AG09319 (cell line): ENCODE results near the gene TIMM29.
"Not testable (repeated sequence)": the region's sequence is repeated elsewhere in the genome, so short reads cannot be mapped to it uniquely, and the experiment has no call there.

Experiments used
- DNase-seq: peaks from one replicate; pipeline ENCODE4 v3.0.0-alpha.2; 2010; ENCODE audit warnings: low read depth; ENCODE audit errors: extremely low read depth
- TF ChIP-seq, protein P1 (sequence below): IDR thresholded peaks from 2 replicates; pipeline ENCODE4 v1.5.1; 2011; ENCODE audit warnings: low read depth, mild to moderate bottlenecking, inconsistent platforms, low read length, moderate library complexity

The TIMM29 gene

DNA sequence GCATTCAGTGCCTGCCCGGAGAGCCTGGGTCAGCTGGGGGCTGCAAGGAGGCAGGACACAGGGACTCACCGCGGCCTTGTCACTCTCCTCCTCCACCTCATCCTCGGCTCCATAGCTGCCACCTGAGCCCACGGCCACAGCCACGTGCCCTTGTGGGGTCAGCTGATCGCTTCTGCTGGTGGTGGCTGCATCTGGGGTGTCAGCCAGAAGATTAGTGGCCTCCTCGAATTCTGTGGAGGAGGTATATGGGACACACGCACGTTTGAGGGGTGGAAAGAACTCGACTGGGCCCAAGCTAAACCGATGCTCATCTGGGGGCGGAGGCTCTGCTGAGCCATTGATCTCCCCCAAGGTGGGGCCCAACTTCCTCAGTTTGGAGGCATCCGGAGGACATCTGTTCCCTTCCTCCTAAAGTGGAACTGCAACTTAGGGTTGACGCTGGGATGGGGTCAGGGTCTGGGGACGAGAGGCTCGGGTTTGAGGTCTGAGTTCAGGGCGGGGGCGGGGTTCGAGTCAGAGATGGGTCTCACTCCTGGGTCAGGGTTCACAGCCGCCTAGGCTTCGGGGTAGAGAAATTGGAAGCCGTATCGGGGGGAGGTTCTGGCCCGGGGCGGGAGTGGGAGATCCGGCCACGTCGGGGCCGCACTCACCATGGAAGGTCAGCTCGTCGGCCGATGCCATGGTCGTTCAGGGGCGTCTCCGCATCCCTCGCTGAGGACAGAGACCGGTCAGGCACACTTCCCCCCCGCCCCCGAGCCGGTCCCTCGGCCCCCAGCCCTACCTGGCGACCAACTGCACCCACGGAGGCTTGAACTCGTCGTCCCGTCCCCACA, 665 bp upstream of the TIMM29 start:
- TF ChIP-seq, protein P1, sequence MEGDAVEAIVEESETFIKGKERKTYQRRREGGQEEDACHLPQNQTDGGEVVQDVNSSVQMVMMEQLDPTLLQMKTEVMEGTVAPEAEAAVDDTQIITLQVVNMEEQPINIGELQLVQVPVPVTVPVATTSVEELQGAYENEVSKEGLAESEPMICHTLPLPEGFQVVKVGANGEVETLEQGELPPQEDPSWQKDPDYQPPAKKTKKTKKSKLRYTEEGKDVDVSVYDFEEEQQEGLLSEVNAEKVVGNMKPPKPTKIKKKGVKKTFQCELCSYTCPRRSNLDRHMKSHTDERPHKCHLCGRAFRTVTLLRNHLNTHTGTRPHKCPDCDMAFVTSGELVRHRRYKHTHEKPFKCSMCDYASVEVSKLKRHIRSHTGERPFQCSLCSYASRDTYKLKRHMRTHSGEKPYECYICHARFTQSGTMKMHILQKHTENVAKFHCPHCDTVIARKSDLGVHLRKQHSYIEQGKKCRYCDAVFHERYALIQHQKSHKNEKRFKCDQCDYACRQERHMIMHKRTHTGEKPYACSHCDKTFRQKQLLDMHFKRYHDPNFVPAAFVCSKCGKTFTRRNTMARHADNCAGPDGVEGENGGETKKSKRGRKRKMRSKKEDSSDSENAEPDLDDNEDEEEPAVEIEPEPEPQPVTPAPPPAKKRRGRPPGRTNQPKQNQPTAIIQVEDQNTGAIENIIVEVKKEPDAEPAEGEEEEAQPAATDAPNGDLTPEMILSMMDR = no peak
- no peak for DNase-seq

DNA sequence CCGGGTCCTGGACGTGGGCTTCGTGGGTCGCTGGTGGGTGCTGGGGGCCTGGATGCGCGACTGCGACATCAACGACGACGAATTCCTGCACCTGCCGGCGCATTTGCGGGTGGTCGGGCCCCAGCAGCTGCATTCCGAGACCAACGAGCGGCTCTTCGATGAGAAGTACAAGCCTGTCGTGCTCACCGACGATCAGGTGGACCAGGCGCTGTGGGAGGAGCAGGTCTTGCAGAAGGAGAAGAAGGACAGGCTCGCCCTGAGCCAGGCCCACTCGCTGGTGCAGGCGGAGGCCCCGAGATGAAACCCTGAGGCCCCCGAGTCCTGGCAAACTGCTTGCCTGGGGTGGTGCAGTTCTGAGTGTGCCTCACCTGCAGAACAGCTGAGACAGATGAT, 787 bp downstream of the TIMM29 start:
- no peak for DNase-seq
- TF ChIP-seq, protein P1 = no peak

DNA sequence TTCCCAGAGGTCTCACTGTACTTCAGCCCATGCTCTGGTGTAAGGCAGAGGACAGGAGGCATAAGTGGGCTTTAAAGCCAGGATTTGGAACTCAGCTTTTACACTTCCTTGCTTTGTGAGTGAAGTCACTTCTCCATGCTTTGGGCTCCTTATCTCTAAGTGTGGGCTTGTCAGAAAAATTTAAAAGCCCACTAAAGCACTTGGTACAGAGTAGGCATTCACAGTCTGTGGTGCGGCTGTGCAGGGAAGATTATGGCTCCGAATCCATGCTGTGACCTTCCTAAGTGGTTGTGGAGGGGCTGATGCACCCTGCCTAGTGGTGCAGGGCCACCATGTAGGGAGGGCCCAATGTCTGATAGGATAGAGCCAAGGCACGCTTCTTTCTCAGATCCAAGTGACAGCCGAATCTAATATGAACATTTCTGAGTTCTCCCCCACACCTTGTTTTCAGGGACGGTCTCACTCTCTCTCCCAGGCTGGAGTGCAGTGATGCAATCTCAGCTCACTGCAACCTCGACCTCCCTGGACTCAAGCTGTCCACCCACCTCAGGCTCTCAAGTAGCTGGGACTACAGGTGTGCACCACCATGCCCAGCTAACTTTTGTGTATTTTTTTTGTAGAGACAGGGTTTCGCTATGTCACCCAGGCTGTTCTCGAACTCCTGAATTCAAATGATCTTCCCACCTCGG, 6.9 kb downstream of the TIMM29 start:
- no peak for DNase-seq
- TF ChIP-seq, protein P1 = no peak

DNA sequence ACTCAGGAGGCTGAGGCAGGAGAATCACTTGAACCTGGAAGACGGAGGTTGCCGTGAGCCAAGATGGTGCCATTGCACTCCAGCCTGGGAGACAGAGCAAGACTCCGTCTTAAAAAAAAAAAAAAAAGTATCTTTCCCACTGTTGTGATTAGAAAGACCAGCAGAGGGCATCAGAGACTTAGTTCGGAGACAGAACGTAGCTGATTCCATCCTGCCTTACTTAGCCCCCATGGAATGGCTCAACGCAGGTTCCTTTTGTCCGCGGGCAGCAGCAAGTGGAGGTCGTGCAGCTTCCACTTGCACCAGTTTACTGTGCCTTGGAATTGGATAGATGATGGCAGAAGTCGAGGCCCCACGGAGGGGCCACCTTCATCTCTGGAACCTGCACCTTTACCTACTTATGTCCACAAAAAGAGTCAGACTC, 8.1 kb downstream of the TIMM29 start:
- TF ChIP-seq, protein P1 = peak; percentile 62
- peak; percentile 56 for DNase-seq

DNA sequence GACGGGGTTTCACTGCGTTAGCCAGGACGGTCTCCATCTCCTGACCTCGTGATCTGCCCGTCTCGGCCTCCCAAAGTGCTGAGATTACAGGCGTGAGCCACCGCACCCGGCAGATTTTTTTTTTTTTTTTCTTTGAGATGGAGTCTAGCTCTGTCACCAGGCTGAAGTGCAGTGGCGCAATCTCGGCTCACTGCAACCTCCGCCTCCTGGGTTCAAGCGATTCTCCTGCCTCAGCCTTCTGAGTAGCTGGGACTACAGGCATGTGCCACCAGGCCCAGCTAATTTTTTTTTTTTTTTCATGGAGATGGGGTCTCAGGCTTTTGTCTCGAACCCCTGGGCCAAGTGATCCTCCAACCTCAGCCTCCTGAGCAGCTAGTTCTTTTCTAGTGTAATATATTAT, 13.0 kb downstream of the TIMM29 start:
- DNase-seq = not testable (repeated sequence)

DNA sequence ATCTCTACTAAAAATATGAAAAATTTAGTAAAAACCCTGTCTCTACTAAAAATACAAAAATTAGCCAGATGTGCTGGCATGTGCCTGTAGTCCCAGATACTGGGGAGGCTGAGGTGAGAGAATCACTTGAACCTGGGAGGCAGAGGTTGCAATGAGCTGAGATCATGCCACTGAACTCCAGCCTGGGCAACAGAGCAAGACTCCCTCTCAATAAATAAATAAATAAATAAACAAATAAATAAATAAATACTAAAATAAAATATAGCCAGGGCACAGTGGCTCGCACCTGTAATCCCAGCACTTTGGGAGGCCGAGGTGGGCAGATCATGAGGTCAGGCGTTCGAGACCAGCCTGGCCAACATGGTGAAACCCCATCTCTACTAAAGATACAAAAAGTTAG, 14.8 kb downstream of the TIMM29 start:
- DNase-seq = not testable (repeated sequence)

DNA sequence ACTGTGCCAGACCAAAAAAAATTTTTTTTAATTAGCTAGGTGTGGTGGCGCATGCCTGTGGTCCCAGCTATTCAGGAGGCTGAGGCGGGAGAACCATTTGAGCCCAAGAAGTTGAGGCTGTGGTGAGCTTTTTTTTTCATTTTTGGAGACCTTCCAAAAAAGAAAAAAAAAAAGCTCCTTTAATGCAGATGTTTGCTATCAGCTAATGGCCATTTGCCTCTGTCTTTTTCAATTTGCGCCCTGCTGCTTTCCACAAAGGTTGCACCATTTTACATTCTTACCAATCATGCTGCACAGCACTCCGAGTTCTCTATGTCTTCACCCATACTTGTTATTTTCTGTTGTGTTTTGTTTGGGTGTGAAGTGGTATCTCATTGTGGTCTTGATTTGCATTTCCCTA, 16.7 kb downstream of the TIMM29 start:
- DNase-seq = no peak
- TF ChIP-seq, protein P1 = no peak

DNA sequence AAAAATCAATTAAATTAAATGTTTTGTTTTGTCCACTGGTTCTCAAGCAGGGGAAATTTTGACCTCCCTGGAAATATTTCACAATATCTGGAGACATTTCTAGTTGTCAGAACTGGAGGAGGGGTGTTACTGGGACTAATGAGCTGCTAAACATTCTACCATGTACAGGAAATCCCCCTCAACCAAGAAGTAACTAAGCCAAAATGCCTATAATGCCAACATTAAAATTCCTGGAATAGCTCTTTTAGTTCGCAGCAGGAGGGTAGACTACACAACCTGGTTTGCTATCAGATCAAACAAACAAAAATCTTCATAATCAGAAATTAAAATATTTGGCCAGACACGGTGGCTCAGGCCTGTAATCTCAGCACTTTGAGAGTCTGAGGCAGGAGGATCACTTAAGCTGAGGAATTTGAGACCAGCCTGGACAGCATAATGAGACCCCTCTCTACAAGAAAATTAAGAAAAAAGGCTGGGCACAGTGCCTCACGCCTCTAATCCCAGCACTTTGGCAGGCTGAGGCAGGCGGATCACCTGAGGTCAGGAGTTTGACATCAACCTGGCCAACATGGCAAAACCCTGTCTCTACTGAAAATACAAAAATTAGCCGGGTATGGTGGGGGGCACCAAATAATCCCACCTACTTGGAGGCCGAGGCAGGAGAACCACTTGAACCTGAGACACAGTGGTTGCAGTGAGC, 18.5 kb downstream of the TIMM29 start:
- TF ChIP-seq, protein P1 = no peak
- DNase-seq = no peak
